Ishikawa (cell line): ENCODE results near the gene ADAMTS18.

Experiments used
- CEBPB ChIP-seq: IDR thresholded peaks from 2 replicates; pipeline ENCODE4 v1.6.1; 2012
- CREB1 ChIP-seq: IDR thresholded peaks from 2 replicates; pipeline ENCODE4 v1.6.1; 2012; ENCODE audit warnings: low read depth
- EGR1 ChIP-seq: IDR thresholded peaks from 2 replicates; pipeline ENCODE4 v1.6.1; 2012
- EP300 ChIP-seq: IDR thresholded peaks from 2 replicates; pipeline ENCODE4 v1.6.1; 2012; ENCODE audit warnings: borderline replicate concordance
- FOXM1 ChIP-seq: IDR thresholded peaks from 2 replicates; pipeline ENCODE4 v1.6.1; 2012; ENCODE audit warnings: low read depth, borderline replicate concordance
- NFIC ChIP-seq: IDR thresholded peaks from 2 replicates; pipeline ENCODE4 v1.6.1; 2012
- RAD21 ChIP-seq: IDR thresholded peaks from 2 replicates; pipeline ENCODE4 v1.6.1; 2012; ENCODE audit warnings: low read depth
- TAF1 ChIP-seq: IDR thresholded peaks from 2 replicates; pipeline ENCODE4 v1.6.1; 2012; ENCODE audit warnings: low read depth, mild to moderate bottlenecking
- TCF12 ChIP-seq: IDR thresholded peaks from 2 replicates; pipeline ENCODE4 v1.6.1; 2012; ENCODE audit warnings: low read depth
- TEAD4 ChIP-seq: IDR thresholded peaks from 2 replicates; pipeline ENCODE4 v1.6.1; 2012
- YY1 ChIP-seq: IDR thresholded peaks from 2 replicates; pipeline ENCODE4 v1.6.1; 2012; ENCODE audit warnings: low read depth
- ZBTB7A ChIP-seq: IDR thresholded peaks from 2 replicates; pipeline ENCODE4 v1.6.1; 2012; ENCODE audit warnings: low read depth
- TF ChIP-seq, protein P1 (sequence below): IDR thresholded peaks from 2 replicates; pipeline ENCODE4 v1.6.1; 2012
- TF ChIP-seq, protein P2 (sequence below): IDR thresholded peaks from 2 replicates; pipeline ENCODE4 v1.6.1; 2012; ENCODE audit warnings: low read depth, mild to moderate bottlenecking
- TF ChIP-seq, protein P3 (sequence below): IDR thresholded peaks from 2 replicates; pipeline ENCODE4 v1.6.1; 2012

Gene ADAMTS18

DNA sequence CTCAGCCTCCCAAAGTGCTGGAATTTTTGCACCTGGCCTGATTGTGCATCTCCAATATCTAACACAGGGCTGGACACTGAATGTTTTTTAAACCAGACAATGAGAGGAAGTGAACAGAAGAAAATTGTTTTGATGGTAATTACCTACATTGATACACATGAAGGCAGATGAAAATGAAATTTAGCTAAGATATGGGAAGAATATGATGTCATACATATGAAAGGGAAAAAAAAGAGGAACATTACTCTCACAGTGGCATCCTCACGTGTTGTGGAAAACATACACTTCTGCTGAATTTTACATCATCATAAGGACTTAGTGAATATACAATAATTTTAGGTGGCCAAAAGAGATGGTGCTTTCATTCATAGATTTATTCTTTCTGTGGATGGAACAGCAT lies 124.0 kb downstream of the ADAMTS18 start:
- TF ChIP-seq ZBTB7A (no peak), FOXM1 (no peak), YY1 (no peak), NFIC (no peak), EP300 (no peak), CEBPB (no peak), TCF12 (no peak), CREB1 (no peak), RAD21 (no peak), TAF1 (no peak), EGR1 (no peak), TEAD4 (no peak)
- TF ChIP-seq, protein P1, sequence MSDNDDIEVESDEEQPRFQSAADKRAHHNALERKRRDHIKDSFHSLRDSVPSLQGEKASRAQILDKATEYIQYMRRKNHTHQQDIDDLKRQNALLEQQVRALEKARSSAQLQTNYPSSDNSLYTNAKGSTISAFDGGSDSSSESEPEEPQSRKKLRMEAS, result no peak
- TF ChIP-seq, protein P2, sequence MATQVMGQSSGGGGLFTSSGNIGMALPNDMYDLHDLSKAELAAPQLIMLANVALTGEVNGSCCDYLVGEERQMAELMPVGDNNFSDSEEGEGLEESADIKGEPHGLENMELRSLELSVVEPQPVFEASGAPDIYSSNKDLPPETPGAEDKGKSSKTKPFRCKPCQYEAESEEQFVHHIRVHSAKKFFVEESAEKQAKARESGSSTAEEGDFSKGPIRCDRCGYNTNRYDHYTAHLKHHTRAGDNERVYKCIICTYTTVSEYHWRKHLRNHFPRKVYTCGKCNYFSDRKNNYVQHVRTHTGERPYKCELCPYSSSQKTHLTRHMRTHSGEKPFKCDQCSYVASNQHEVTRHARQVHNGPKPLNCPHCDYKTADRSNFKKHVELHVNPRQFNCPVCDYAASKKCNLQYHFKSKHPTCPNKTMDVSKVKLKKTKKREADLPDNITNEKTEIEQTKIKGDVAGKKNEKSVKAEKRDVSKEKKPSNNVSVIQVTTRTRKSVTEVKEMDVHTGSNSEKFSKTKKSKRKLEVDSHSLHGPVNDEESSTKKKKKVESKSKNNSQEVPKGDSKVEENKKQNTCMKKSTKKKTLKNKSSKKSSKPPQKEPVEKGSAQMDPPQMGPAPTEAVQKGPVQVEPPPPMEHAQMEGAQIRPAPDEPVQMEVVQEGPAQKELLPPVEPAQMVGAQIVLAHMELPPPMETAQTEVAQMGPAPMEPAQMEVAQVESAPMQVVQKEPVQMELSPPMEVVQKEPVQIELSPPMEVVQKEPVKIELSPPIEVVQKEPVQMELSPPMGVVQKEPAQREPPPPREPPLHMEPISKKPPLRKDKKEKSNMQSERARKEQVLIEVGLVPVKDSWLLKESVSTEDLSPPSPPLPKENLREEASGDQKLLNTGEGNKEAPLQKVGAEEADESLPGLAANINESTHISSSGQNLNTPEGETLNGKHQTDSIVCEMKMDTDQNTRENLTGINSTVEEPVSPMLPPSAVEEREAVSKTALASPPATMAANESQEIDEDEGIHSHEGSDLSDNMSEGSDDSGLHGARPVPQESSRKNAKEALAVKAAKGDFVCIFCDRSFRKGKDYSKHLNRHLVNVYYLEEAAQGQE, result no peak
- TF ChIP-seq, protein P3, sequence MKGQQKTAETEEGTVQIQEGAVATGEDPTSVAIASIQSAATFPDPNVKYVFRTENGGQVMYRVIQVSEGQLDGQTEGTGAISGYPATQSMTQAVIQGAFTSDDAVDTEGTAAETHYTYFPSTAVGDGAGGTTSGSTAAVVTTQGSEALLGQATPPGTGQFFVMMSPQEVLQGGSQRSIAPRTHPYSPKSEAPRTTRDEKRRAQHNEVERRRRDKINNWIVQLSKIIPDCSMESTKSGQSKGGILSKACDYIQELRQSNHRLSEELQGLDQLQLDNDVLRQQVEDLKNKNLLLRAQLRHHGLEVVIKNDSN, result no peak

DNA sequence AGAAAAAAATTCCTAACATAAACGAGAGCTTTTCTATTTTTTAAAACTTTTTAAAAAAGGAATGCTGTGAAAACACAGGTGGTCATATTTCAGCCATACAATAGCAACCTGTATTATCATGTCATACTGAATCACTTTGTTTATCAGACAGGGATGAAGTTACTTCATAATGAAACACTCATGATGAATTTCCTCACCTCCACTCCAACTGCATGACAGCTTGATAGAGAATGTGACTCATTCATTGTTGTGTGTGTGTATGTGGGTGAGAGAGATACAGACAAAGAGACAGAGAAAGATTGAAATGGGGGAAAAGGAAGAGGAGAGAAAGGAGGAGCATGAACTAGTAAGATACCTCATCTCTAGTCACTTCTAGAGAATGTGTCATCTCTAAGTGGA lies 126.7 kb downstream of the ADAMTS18 start:
- TF ChIP-seq, protein P3, result no peak
- TF ChIP-seq NFIC, result no peak
- no peak for TF ChIP-seq EP300
- no peak for TF ChIP-seq TEAD4
- TF ChIP-seq ZBTB7A, result no peak
- TF ChIP-seq RAD21, result no peak
- TF ChIP-seq, protein P2, result no peak
- no peak for TF ChIP-seq TAF1
- TF ChIP-seq FOXM1, result no peak

DNA sequence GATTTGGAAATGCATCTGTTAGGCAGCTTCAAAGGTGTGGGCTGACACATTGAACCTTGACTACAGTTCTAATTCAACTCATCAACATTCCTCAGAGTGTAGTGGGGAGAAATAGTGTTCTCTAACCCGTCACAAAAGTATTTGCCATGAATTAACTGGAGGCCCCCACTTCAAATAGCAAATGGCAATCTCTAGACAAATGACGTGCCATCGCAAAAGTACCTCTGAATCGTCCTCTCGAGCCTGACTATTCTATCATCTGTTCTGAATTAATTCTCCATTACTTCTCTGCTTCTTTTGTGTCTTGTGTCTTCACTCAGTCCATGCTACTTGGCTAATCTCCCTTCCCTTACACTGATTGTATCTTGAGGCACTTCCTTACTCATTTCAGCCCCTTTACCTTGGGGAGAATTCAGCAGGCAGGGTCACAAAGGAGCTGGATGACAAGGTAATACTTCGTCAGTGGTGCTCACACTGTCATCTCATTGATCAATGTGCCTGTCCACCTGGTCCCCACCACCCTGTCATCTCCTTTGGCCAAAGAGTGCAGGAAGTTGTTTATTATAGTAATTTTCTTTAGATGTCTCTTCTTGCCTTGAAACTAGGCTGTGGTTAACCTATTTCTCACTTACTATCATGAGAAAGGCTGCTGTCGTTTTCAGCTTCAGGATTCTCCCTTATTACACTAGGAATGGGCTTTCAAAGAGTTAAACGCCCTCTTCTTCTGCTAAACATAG lies 127.2 kb downstream of the ADAMTS18 start:
- TF ChIP-seq YY1, result no peak
- TF ChIP-seq EP300, result no peak
- TF ChIP-seq, protein P1, result no peak
- TF ChIP-seq, protein P3, result no peak

DNA sequence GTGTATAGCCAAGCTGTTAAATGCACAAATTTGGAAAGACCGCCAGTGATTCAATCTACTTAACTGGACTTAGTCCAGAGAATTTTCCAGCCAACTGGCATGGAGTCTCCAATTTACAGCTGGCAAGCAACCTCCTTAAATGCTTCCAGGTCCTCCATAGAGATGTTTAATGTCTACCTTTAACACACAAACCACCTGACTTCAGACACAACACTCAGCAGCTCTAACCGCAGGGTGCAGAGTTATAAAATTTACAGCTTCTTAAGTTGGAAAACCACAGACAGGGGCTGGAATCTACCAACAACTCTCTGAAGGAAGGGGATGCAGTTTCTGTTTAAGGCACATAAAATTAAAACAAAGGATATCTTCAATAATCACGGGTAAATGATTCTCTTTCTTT lies 128.8 kb downstream of the ADAMTS18 start:
- TF ChIP-seq TAF1 (no peak), EGR1 (no peak), NFIC (peak; percentile 62), ZBTB7A (no peak), RAD21 (no peak), CEBPB (no peak), TCF12 (peak; percentile 64), YY1 (no peak), EP300 (peak; percentile 27; the same call in 1 of the 2 replicates), CREB1 (no peak), TEAD4 (peak; percentile 26; the same call in 1 of the 2 replicates), FOXM1 (no peak)
- TF ChIP-seq, protein P3, result no peak
- TF ChIP-seq, protein P2, result no peak
- TF ChIP-seq, protein P1, result no peak
